ENCODE results near the gene CDKL5. TPM values are rescaled to one million over a fixed set of nuclear protein-coding genes. Genes with fewer than 3 reads are reported as not detected.

Gene CDKL5
- total and polyA plus RNA-seq, 12 donors, result 1.1 to 12.6 (median 10.0) TPM

GRCh38 chrX:18574591-18574990 lies 149.2 kb downstream of the CDKL5 start:
- 64 to 71% methylated on average over 3 of the region's 3 CpGs for WGBS, 2 donors
- intact Hi-C loops (cut with DNase I), result no loop called here
- peak in 1 of 2 donors; percentile 24 for DNase-seq
- ATAC-seq, result peak in 6 of 8 donors; percentile 53 to 79 (median 66)
- Histone ChIP-seq H3K9me3 (no peaks in the 10 kb centered on the region), H3K4me1 (peaks cover 0 to 13% (median 0%) of the 10 kb centered on the region in 9 donors), H3K27ac (no peak overlapping the region), H3K36me3 (no peaks in the 10 kb centered on the region), H3K4me3 (no peak overlapping the region), H3K27me3 (no peaks in the 10 kb centered on the region)
- TF ChIP-seq CTCF (IDR thresholded peaks at IDR 0.05), result no peak

- Histone ChIP-seq H3K36me3 (peaks cover 0 to 10% (median 0%) of the 10 kb centered on the region in 9 donors), H3K9me3 (no peaks in the 10 kb centered on the region), H3K27me3 (no peaks in the 10 kb centered on the region), H3K4me3 (no peak overlapping the region), H3K4me1 (peaks cover 0 to 13% (median 0%) of the 10 kb centered on the region in 9 donors), H3K27ac (no peak overlapping the region)
- intact Hi-C loops (cut with DNase I), result no loop called here
- ATAC-seq, result no peak
- 92 to 100% methylated on average over 1 of the region's 1 CpG for WGBS, 2 donors
- DNase-seq, result no peak
- no peak for TF ChIP-seq CTCF (IDR thresholded peaks at IDR 0.05)
These were observed 150.3 kb downstream of the CDKL5 start for GRCh38 chrX:18575744-18576143.

GRCh38 chrX:18577400-18577799 lies 152.0 kb downstream of the CDKL5 start:
- H3K27ac ChIP-seq, result no peak overlapping the region
- no peak for TF ChIP-seq CTCF (IDR thresholded peaks at IDR 0.05)
- H3K4me3 ChIP-seq, result no peak overlapping the region
- ATAC-seq, result peak in 3 of 8 donors; percentile 31 to 86 (median 67)
- H3K36me3 ChIP-seq, result peaks cover 0 to 17% (median 0%) of the 10 kb centered on the region in 9 donors
- WGBS, 2 donors, result 83 to 88% methylated on average over 4 of the region's 4 CpGs
- DNase-seq, result no peak
- intact Hi-C loops (cut with DNase I), result no loop called here
- no peaks in the 10 kb centered on the region for H3K27me3 ChIP-seq
- H3K9me3 ChIP-seq, result no peaks in the 10 kb centered on the region
- peaks cover 0 to 13% (median 0%) of the 10 kb centered on the region in 9 donors for H3K4me1 ChIP-seq

DNA sequence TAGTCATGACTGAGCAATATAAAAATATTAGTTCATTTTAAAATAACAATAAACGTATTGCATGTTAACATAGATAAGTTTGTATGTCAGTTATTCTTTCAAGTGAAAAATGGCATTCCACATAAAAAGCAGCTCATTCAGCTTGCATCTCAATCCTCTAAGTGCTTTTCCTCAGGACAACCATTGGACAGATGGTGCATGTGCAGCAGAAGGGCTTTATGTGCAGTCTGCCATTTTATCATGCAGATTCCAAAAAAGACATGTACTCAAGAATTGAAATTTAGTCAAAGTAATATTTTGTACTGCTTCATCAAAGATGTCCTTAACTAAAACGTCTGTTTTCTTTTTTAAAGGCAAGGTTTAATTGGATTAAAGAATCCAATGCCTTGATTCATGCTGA lies 153.1 kb downstream of the CDKL5 start:
- WGBS, 2 donors, result 89 to 94% methylated on average over 2 of the region's 2 CpGs
- DNase-seq, result no peak
- Histone ChIP-seq H3K36me3 (peaks cover 0 to 17% (median 0%) of the 10 kb centered on the region in 9 donors), H3K9me3 (no peaks in the 10 kb centered on the region), H3K4me3 (no peak overlapping the region), H3K27me3 (no peaks in the 10 kb centered on the region), H3K4me1 (peaks cover 0 to 20% (median 0%) of the 10 kb centered on the region in 9 donors), H3K27ac (no peak overlapping the region)
- TF ChIP-seq CTCF (IDR thresholded peaks at IDR 0.05), result no peak
- intact Hi-C loops (cut with DNase I), result no loop called here
- ATAC-seq, result no peak

Measured in heart right ventricle (tissue), 16 donors.